LHCN-M2 (cell line): ENCODE measurements around the gene AGAP5. TPM values are rescaled to one million over a fixed set of nuclear protein-coding genes. Genes with fewer than 3 reads are reported as not detected.

Experiments
- DNase-seq: peaks from one replicate; pipeline ENCODE4 v3.0.0-alpha.2; 2012; ENCODE audit warnings: low read depth
- total RNA-seq: library from RNA; depleted of rRNA; stranded (reverse); fragments of >200 nt; gene quantifications from 2 replicates; pipeline ENCODE4 v1.2.3, GENCODE V29; 2014; rRNA removed

The AGAP5 gene
- total RNA-seq, 1 experiment from 2014 or later = 2.5 TPM

- DNase-seq = no peak
These were observed 69.5 kb downstream of the AGAP5 start for GRCh38 chr10:73628405-73628804.

DNA sequence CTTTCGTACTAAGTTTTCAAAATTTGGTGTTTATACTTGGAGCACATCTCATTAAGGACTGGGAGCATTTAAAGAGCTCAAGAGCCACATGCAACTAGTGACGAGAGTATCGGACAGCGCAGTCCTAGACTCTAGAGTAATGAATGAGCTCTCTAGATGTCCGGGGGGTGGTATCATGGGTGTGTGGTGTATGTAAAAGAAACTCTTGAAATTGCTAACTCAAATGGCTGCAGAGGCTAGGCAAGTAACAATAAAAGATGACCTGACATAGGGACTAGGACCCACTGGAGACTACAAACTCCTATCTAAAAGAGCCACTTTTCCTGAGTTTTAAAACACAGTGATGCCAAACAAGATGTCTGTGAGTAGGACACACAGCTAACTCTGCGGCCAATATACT, 70.6 kb downstream of the AGAP5 start:
- DNase-seq = no peak

DNA sequence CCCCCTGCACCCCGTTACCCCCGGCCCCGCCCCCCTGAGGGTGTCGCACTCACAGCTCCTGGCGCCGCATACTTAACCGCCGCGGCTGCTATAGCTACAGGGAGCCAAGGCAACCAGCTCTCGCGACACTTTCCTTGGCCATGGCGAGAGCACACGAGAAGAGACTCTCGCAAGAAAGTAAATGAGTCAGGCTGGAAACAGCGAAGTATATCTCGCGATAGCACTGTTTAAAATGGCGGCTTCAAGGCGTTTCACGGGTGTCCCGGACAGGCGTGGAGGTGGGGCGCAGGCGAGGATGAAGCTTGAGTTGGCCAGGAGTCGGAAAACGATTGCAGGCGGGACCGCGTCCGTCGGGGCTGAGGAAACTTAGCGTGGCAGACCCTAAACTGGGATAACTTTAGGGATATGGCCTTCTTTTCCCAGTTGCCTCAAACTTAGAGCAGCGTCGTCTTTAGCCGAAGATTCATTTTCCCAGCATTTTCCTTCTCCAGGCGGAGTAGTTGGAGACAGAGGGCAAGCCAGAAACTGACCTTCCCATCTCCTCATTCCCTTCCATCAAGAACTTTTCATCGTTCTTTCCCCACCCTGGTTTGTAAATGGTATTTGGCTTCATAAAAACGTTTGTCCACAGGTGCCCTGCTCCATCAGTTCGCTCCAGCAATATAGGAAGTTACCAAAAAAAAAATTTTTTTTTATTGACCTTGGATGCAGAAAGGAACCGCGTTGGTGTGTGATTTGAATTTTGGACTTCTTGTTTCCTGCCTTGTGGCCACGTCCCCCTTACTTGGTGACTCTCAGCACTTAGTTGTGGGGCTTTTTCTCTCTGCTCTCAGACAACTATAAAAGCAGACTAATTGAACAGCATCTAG, 71.8 kb downstream of the AGAP5 start:
- DNase-seq = peak; percentile 98

DNA sequence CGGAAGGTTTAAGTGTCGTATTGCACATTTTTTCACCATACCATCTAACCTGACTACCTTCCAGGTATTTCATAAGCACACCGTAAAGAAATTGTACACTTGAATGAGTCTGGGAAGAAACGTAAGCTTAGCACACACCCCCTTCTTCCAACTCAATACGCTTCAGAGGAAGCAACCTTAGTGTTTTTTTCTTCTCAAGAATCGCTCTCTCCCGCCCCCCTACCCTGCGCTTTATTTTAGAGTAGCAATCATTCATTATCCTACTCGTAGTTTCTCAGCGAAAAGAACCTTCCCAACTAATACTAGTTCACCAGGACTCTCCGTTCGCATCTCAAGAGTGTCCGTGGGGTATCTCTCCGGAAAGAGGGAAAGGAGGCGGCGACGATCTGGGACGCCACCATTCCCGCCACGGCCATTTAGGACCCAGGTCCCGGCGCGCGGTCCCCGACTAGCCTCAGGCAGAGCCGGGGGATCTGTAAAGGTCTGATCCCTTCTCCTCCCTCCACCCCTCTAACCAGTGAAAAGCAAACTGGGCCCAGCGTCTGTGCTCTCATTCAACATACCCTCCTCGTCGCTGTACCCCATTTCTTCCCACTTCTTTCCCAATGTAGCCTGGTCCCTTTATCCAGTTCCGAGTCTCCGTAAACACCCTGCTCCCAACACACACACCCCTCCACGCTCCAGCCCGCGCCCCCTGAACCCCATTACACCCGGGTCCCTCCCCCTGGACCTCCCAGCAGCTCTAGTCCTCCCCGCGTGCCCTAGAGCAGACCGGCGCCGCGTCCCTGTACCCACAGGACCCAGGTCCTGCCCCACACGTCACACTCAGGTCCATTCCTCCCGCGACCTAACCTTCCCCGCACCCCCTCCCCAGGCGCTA, 72.7 kb downstream of the AGAP5 start:
- peak; percentile 27 for DNase-seq

Other genes starting within 250 kb of the AGAP5 start
- gene PPP3CB, start 202.1 kb downstream of the AGAP5 start, total RNA-seq = 23.3 and 35.7 TPM in 2 replicates
- 19.2 and 43.2 TPM in 2 replicates for gene USP54, start 106.8 kb downstream of the AGAP5 start, total RNA-seq
- gene MYOZ1, start 56.6 kb downstream of the AGAP5 start, total RNA-seq = not detected in 2 replicates
- gene SYNPO2L, start 42.1 kb downstream of the AGAP5 start, total RNA-seq = 0.32 and 0.63 TPM in 2 replicates
- gene SEC24C, start 46.3 kb upstream of the AGAP5 start, total RNA-seq = 66.2 and 77.2 TPM in 2 replicates
- gene CHCHD1, start 83.9 kb upstream of the AGAP5 start, total RNA-seq = 32.5 and 40.1 TPM in 2 replicates
- gene ZSWIM8, start 87.5 kb upstream of the AGAP5 start, total RNA-seq = 57.6 and 85.6 TPM in 2 replicates
- 20.7 and 29.2 TPM in 2 replicates for gene NDST2, start 113.5 kb upstream of the AGAP5 start, total RNA-seq
- 16.4 and 20.8 TPM in 2 replicates for gene CAMK2G, start 176.4 kb upstream of the AGAP5 start, total RNA-seq
- 614 and 683 TPM in 2 replicates for gene PLAU, start 213.0 kb upstream of the AGAP5 start, total RNA-seq